ENCODE results near the gene SELENON.

The SELENON gene

DNA sequence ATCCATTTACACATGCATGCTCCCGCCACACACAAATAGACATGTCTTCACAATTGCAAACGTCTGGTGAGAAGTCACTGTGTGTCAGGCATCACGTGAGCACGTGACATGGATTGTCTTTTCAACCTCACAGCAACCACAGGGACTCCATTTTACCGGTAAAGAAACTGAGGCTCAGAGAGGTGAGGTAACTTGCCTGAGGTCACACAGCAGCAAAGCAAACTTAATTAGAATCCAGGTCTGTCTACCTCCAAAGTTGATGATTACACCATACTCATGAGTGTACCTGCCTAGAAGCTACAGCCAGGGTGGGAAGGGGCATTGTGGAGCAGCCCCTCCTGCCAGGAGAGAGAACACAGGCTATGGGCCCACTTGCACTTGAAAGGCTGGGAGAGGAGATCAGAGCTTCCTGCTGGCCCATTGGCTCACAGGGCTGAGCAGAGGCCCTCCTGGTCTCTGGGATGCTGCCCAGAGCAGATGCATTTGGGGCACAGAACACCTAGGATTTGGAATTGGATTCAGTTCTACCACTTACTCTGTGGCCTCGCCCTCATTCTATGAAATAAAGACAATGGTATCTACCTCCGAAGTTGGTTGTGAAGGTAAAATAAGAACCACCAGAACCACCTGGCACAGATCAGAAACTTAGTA is 44.4 kb upstream of the SELENON start:
- TF ChIP-seq RAD21 (IDR thresholded peaks at IDR 0.05; ENCODE audit: low read depth): no peak
- TF ChIP-seq ZBTB7A (IDR thresholded peaks at IDR 0.05; ENCODE audit: low read depth): no peak
- no peak for TF ChIP-seq TCF12 (IDR thresholded peaks at IDR 0.05; ENCODE audit: low read depth)
- TF ChIP-seq EGR1 (IDR thresholded peaks at IDR 0.05): no peak
- no peak for TF ChIP-seq FOXM1 (IDR thresholded peaks at IDR 0.05; ENCODE audit: borderline replicate concordance, low read depth)
- TF ChIP-seq TAF1 (IDR thresholded peaks at IDR 0.05; ENCODE audit: low read depth): no peak
- no peak for TF ChIP-seq CEBPB (IDR thresholded peaks at IDR 0.05)
- no peak for TF ChIP-seq CREB1 (IDR thresholded peaks at IDR 0.05; ENCODE audit: low read depth)
- no peak for TF ChIP-seq YY1 (IDR thresholded peaks at IDR 0.05; ENCODE audit: low read depth)

DNA sequence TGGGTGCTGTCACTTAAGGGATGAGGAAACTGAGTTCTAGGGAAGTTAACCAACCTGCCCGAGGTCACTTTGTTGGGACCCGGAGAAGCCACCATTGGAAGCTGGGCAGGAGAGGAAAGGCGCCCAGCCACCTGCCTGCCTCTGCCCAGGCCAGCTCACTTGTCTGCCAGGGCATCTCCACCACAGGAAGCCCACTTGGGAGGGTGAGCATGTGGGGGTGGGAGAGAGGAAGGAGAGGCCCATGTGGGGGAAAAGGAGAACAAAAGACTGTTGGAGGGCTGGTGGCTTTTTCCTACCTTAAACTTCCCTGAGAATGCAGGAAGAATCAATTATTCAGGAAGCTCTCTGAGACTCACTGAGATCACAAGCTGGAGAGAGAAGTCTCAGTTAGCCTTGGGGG is 43.8 kb upstream of the SELENON start:
- no peak for TF ChIP-seq FOXM1 (IDR thresholded peaks at IDR 0.05; ENCODE audit: borderline replicate concordance, low read depth)
- no peak for TF ChIP-seq CEBPB (IDR thresholded peaks at IDR 0.05)
- no peak for TF ChIP-seq EP300 (IDR thresholded peaks at IDR 0.05; ENCODE audit: borderline replicate concordance)
- TF ChIP-seq NFIC (IDR thresholded peaks at IDR 0.05): no peak
- TF ChIP-seq, protein P1, sequence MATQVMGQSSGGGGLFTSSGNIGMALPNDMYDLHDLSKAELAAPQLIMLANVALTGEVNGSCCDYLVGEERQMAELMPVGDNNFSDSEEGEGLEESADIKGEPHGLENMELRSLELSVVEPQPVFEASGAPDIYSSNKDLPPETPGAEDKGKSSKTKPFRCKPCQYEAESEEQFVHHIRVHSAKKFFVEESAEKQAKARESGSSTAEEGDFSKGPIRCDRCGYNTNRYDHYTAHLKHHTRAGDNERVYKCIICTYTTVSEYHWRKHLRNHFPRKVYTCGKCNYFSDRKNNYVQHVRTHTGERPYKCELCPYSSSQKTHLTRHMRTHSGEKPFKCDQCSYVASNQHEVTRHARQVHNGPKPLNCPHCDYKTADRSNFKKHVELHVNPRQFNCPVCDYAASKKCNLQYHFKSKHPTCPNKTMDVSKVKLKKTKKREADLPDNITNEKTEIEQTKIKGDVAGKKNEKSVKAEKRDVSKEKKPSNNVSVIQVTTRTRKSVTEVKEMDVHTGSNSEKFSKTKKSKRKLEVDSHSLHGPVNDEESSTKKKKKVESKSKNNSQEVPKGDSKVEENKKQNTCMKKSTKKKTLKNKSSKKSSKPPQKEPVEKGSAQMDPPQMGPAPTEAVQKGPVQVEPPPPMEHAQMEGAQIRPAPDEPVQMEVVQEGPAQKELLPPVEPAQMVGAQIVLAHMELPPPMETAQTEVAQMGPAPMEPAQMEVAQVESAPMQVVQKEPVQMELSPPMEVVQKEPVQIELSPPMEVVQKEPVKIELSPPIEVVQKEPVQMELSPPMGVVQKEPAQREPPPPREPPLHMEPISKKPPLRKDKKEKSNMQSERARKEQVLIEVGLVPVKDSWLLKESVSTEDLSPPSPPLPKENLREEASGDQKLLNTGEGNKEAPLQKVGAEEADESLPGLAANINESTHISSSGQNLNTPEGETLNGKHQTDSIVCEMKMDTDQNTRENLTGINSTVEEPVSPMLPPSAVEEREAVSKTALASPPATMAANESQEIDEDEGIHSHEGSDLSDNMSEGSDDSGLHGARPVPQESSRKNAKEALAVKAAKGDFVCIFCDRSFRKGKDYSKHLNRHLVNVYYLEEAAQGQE (IDR thresholded peaks at IDR 0.05; ENCODE audit: low read depth): no peak
- no peak for TF ChIP-seq EGR1 (IDR thresholded peaks at IDR 0.05)
- TF ChIP-seq, protein P2, sequence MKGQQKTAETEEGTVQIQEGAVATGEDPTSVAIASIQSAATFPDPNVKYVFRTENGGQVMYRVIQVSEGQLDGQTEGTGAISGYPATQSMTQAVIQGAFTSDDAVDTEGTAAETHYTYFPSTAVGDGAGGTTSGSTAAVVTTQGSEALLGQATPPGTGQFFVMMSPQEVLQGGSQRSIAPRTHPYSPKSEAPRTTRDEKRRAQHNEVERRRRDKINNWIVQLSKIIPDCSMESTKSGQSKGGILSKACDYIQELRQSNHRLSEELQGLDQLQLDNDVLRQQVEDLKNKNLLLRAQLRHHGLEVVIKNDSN (IDR thresholded peaks at IDR 0.05): no peak
- TF ChIP-seq RAD21 (IDR thresholded peaks at IDR 0.05; ENCODE audit: low read depth): no peak
- no peak for TF ChIP-seq YY1 (IDR thresholded peaks at IDR 0.05; ENCODE audit: low read depth)
- TF ChIP-seq CREB1 (IDR thresholded peaks at IDR 0.05; ENCODE audit: low read depth): no peak
- TF ChIP-seq TAF1 (IDR thresholded peaks at IDR 0.05; ENCODE audit: low read depth): no peak
- TF ChIP-seq MAX (IDR thresholded peaks at IDR 0.05): no peak
- no peak for TF ChIP-seq TEAD4 (IDR thresholded peaks at IDR 0.05)
- no peak for TF ChIP-seq TCF12 (IDR thresholded peaks at IDR 0.05; ENCODE audit: low read depth)
- no peak for TF ChIP-seq ZBTB7A (IDR thresholded peaks at IDR 0.05; ENCODE audit: low read depth)

DNA sequence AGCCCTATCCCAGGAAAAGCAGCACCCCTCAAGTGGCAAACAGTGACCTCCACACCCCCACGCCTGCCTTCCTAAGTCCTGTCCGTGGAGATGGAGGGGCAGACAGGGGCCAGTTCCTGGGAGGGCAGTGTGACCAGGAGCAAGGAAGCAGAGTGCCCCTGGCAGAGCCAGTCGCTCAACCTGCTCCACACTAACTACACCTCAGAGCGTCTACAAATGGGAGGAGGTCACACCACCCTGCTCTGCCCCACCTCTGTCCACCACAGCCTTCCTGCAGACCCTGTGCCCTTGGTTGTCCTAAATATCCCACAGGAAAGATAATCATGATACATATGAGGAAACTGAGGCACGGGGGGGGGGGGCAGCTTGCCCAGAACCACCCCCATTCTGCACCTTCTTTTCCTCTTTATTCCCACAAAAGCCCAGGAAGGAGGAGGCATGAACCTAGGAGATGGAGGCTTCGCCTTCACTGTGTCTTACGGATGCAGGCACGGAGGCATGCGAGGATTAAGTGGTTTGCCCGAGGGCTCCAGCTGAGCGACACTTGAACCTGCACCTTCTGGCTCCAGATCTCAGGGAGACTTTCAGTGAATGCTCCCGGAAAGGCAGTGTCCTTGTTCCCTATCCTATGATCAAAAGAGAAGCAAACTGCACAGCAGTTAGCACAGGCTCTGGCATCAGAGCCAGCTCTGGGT is 42.7 kb upstream of the SELENON start:
- no peak for TF ChIP-seq TAF1 (IDR thresholded peaks at IDR 0.05; ENCODE audit: low read depth)
- no peak for TF ChIP-seq CREB1 (IDR thresholded peaks at IDR 0.05; ENCODE audit: low read depth)
- TF ChIP-seq EGR1 (IDR thresholded peaks at IDR 0.05): no peak
- TF ChIP-seq YY1 (IDR thresholded peaks at IDR 0.05; ENCODE audit: low read depth): no peak
- TF ChIP-seq TEAD4 (IDR thresholded peaks at IDR 0.05): no peak
- TF ChIP-seq FOXM1 (IDR thresholded peaks at IDR 0.05; ENCODE audit: borderline replicate concordance, low read depth): no peak
- TF ChIP-seq TCF12 (IDR thresholded peaks at IDR 0.05; ENCODE audit: low read depth): no peak
- TF ChIP-seq CEBPB (IDR thresholded peaks at IDR 0.05): no peak
- TF ChIP-seq MAX (IDR thresholded peaks at IDR 0.05): no peak
- TF ChIP-seq, protein P1 (IDR thresholded peaks at IDR 0.05; ENCODE audit: low read depth): no peak
- no peak for TF ChIP-seq RAD21 (IDR thresholded peaks at IDR 0.05; ENCODE audit: low read depth)
- TF ChIP-seq NFIC (IDR thresholded peaks at IDR 0.05): no peak
- no peak for TF ChIP-seq ZBTB7A (IDR thresholded peaks at IDR 0.05; ENCODE audit: low read depth)
- TF ChIP-seq EP300 (IDR thresholded peaks at IDR 0.05; ENCODE audit: borderline replicate concordance): no peak
- TF ChIP-seq, protein P2 (IDR thresholded peaks at IDR 0.05): no peak

GRCh38 chr1:25757846-25758185 is 42.2 kb upstream of the SELENON start:
- TF ChIP-seq TEAD4 (IDR thresholded peaks at IDR 0.05) (no peak), NFIC (IDR thresholded peaks at IDR 0.05) (no peak), TAF1 (IDR thresholded peaks at IDR 0.05; ENCODE audit: low read depth) (no peak), RAD21 (IDR thresholded peaks at IDR 0.05; ENCODE audit: low read depth) (no peak), CREB1 (IDR thresholded peaks at IDR 0.05; ENCODE audit: low read depth) (no peak), ZBTB7A (IDR thresholded peaks at IDR 0.05; ENCODE audit: low read depth) (no peak), MAX (IDR thresholded peaks at IDR 0.05) (no peak), TCF12 (IDR thresholded peaks at IDR 0.05; ENCODE audit: low read depth) (no peak), FOXM1 (IDR thresholded peaks at IDR 0.05; ENCODE audit: borderline replicate concordance, low read depth) (no peak), EP300 (IDR thresholded peaks at IDR 0.05; ENCODE audit: borderline replicate concordance) (no peak), YY1 (IDR thresholded peaks at IDR 0.05; ENCODE audit: low read depth) (no peak), CEBPB (IDR thresholded peaks at IDR 0.05) (no peak), EGR1 (IDR thresholded peaks at IDR 0.05) (no peak)
- TF ChIP-seq, protein P1 (IDR thresholded peaks at IDR 0.05; ENCODE audit: low read depth): no peak
- TF ChIP-seq, protein P2 (IDR thresholded peaks at IDR 0.05): no peak
